Muscle of leg (tissue), 11 donors: Measurements from ENCODE around the gene EFR3B. TPM values are rescaled to one million over a fixed set of nuclear protein-coding genes. Genes with fewer than 3 reads are reported as not detected.
"Not testable (repeated sequence)": the region's sequence is repeated elsewhere in the genome, so short reads cannot be mapped to it uniquely, and the experiment has no call there.

Experiments
- DNase-seq: peaks from one replicate; pipeline ENCODE4 v3.0.0; 2013
- H3K27ac ChIP-seq: one replicate; pipeline ENCODE4 v1.5.1; 2013; ENCODE audit warnings: mild to moderate bottlenecking, low read length, control low read depth
- H3K27me3 ChIP-seq: one replicate; pipeline ENCODE4 v1.6.1; 2013; ENCODE audit warnings: low read length; ENCODE audit not compliant: control insufficient read depth, insufficient read depth
- H3K36me3 ChIP-seq: one replicate; pipeline ENCODE4 v1.6.1; 2013; ENCODE audit warnings: low read length; ENCODE audit not compliant: control insufficient read depth, insufficient read depth
- H3K4me1 ChIP-seq: one replicate; pipeline ENCODE4 v1.6.1; 2013; ENCODE audit warnings: low read length; ENCODE audit not compliant: control insufficient read depth, insufficient read depth
- H3K4me3 ChIP-seq: one replicate; pipeline ENCODE4 v1.5.1; 2013; ENCODE audit warnings: low read length, control low read depth
- H3K9me3 ChIP-seq: replicated peaks from 2 replicates; pipeline ENCODE4 v1.6.1; 2013; ENCODE audit warnings: low read depth, low read length; ENCODE audit not compliant: control insufficient read depth
- WGBS: methylation state at CpG from one replicate; pipeline ENCODE4 v1.1.5; 2013; ENCODE audit warnings: missing lambda C conversion rate; ENCODE audit not compliant: insufficient coverage; 5-methylcytosine and 5-hydroxymethylcytosine counted together
- polyA plus RNA-seq, 8 donors: library from polyadenylated mRNA; unstranded; fragments of 120-200 nt; gene quantifications; one replicate each; pipeline versions ENCODE4 v1.2.1 to v1.2.3, GENCODE V29; 2013; ENCODE audit warnings: inconsistent platforms in 1 of 8, low replicate concordance in 1 of 8; ENCODE audit not compliant: insufficient read length in 8 of 8, insufficient read depth in 1 of 8
- total RNA-seq: library from RNA; stranded (reverse); fragments of 120-200 nt; gene quantifications from one replicate; pipeline ENCODE4 v1.2.4, GENCODE V29; 2013

EFR3B gene
- total and polyA plus RNA-seq, 9 donors = 3.2 to 5.5 (median 4.8) TPM

DNA sequence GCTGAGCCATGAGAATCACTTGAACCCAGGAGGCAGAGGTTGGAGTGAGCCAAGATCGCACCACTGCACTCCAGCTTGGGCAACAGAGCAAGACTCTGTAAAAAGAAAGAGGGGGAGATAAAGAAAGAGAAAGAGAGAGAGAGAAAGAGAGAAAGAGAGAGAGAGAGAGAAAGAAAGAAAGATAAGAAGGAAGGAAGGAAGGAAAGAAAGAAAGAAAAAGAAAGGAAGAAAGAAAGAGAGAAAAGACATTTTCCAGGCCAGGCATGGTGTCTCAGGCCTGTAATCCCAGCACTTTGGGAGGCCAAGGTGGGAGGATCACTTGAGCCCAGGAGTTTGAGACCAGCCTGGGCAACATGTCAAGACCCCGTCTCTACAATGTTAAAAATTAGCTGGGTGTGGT lies 30.5 kb upstream of the EFR3B start:
- DNase-seq, H3K36me3 ChIP-seq, H3K4me1 ChIP-seq, H3K9me3 ChIP-seq, H3K27ac ChIP-seq, H3K4me3 ChIP-seq, H3K27me3 ChIP-seq: not testable (repeated sequence)
- WGBS = 82% methylated on average over 2 of the region's 2 CpGs

DNA sequence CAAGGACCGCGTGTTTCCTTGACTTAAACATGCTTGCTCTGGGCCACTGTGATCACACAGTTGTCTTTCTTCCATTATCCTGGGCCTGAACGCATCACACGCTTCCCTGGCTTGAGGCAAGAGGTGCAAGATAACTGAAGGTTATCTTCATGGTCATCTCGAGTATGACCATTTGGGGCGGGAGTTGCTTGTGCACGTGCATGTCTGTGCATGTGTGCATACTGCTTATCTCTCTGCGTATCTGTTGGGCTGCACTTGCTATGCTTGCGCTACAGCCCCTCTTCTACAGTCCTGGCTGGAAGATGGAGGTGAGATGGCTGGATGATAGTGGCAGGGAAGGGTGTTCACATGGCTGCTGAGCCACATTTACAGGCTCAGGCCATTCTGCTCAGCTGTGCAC lies 27.2 kb upstream of the EFR3B start:
- H3K4me3 ChIP-seq = no peak overlapping the region
- no peaks in the 10 kb centered on the region for H3K27me3 ChIP-seq
- H3K4me1 ChIP-seq = peaks cover 4% of the 10 kb centered on the region
- no peaks in the 10 kb centered on the region for H3K9me3 ChIP-seq
- no peak for DNase-seq
- H3K27ac ChIP-seq = no peak overlapping the region
- 84% methylated on average over 6 of the region's 9 CpGs for WGBS
- H3K36me3 ChIP-seq = no peaks in the 10 kb centered on the region

DNA sequence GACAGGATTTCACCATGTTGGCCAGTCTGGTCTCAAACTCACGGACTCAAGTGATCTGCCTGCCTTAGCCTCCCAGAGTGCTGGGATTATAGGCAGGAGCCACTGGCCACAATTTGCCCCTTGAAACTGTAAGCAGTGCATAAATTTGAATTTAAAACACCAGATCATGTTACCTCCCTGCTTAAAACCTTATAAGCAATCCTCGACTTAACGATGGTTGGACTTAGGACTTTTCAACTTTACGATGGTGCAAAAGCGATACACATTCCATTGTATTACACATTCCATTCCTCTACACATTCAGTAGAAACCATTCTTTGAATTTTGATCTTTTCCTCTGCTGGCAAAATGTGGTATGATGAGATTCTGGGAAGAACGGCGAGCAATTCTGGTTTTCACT lies 23.2 kb upstream of the EFR3B start:
- no peaks in the 10 kb centered on the region for H3K4me1 ChIP-seq
- H3K27ac ChIP-seq = no peak overlapping the region
- no peaks in the 10 kb centered on the region for H3K27me3 ChIP-seq
- no peak overlapping the region for H3K4me3 ChIP-seq
- no peak for DNase-seq
- no peaks in the 10 kb centered on the region for H3K9me3 ChIP-seq
- no peaks in the 10 kb centered on the region for H3K36me3 ChIP-seq
- WGBS = 46% methylated on average over 2 of the region's 7 CpGs

DNA sequence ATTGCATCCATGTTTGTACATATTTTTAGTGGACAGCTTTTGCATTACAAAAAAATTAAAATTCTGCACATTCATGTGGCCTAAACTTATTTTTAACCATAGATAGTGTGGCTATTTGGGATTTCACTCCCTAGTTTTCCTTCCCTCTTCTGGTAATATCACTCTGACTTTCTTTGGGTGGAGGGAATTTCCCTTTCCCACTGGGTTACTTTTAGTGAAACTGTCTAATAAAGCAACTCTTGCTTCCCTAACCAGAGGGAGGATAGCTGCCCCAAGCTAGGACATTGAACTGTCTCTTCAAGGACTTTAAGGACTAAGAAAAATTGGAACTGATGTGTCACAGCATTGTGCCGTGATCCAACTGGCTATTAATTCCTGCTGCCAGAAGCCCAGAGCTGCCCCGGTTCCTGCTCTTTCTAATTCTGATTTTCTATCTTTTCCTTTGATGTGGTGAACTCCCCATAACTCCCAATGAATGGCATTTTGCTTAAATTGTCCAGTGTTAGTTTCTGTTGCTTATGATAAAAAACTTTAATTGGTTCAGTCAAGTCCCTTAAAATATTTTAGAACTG lies 20.0 kb upstream of the EFR3B start:
- 75% methylated on average over 1 of the region's 2 CpGs for WGBS
- H3K4me3 ChIP-seq = no peak overlapping the region

DNA sequence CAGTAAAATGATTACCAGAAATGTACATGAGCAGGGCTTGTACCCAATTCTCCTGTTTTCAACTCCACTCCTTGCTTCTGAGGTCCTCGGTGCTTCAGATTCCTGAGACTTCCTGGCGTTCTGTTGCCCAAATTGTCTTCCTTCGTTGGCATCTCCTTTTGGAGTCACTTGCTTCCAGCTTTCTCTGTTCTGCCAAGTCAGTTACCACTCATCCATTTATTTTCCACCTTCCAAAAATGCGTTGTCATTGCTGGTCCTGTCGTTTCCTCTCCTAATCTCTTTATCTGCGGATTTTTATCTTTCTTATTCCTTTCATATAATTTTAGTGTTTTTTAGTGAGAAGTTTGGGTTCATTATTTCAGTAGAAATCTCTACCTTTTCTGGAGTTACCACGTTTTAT lies 18.5 kb upstream of the EFR3B start:
- Histone ChIP-seq H3K27ac (no peak overlapping the region), H3K36me3 (no peaks in the 10 kb centered on the region), H3K4me1 (no peaks in the 10 kb centered on the region), H3K27me3 (no peaks in the 10 kb centered on the region), H3K4me3 (no peak overlapping the region), H3K9me3 (no peaks in the 10 kb centered on the region)
- no peak for DNase-seq
- 38% methylated on average over 3 of the region's 7 CpGs for WGBS

More for the DNA sequence above, 20.0 kb upstream of the EFR3B start:
- Histone ChIP-seq H3K9me3 (no peaks in the 10 kb centered on the region), H3K27me3 (no peaks in the 10 kb centered on the region), H3K27ac (no peak overlapping the region), H3K36me3 (no peaks in the 10 kb centered on the region), H3K4me1 (no peaks in the 10 kb centered on the region)
- DNase-seq = no peak

DNA sequence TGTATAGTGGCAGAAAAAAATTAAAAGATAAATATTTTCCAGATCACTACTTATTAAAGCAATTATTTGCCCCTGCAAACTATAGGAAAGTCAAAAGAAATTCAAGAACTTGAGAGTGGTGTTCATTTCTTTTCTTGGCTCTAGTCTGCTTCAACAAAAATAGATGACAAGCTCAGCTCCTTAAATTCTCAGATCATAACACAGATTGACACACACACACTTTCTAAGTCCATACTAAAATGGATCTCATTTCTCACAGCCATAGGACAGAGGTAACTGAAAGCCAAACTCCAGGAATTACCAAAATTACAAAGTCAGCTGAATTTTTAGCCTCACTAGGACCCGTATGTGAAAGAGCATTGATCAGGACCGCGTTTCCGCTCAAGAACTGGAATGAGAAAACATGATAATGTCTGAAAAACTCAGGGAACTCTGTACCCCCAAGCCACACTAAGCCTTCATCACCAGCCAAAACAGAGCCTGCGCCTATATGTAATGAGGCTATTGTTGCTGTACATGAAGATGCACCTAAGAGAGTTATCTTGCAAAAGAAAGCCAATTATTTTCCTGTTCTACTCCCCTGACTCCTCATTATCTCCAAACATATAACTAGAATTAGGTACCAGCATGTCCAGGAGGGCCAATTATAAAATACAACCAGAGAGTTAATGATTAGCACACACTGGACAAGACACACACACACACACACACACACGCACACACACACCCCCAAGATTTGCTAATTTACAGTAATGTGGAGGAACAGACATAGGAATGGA lies 16.5 kb upstream of the EFR3B start:
- WGBS = no CpG with 5 or more reads among the region's 6 CpGs
- Histone ChIP-seq H3K36me3 (no peaks in the 10 kb centered on the region), H3K4me3 (no peak overlapping the region), H3K27ac (no peak overlapping the region), H3K9me3 (no peaks in the 10 kb centered on the region), H3K4me1 (no peaks in the 10 kb centered on the region), H3K27me3 (no peaks in the 10 kb centered on the region)
- no peak for DNase-seq

DNA sequence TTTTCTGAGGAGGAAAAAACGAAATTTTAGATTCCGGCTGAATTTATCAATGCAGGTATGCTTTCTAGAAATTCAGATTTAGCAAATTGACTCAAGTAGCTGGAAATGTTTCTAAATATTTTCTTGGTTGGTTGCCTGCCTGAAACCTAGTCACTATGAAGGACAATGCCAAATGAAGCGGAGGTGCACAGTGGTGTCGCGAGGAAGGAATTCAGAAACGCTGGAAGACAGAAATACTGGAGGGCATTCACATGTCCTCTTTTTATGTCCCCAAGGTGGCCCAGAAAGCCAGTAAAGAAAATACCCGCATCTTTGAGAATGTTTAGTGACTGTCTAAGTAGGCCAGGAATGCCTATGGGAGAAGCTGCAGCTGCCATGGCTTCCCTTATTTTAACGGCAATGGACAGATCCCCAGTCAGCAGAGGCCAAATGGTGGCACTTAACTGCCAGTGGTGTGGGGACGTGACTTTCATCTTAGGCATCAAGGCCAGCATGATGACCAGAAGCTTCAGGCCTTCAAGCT lies 15.8 kb upstream of the EFR3B start:
- no peaks in the 10 kb centered on the region for H3K27me3 ChIP-seq
- no peaks in the 10 kb centered on the region for H3K9me3 ChIP-seq
- no peaks in the 10 kb centered on the region for H3K36me3 ChIP-seq
- H3K27ac ChIP-seq = no peak overlapping the region
- DNase-seq = no peak
- H3K4me3 ChIP-seq = no peak overlapping the region
- WGBS = 80% methylated on average over 9 of the region's 9 CpGs
- H3K4me1 ChIP-seq = no peaks in the 10 kb centered on the region

DNA sequence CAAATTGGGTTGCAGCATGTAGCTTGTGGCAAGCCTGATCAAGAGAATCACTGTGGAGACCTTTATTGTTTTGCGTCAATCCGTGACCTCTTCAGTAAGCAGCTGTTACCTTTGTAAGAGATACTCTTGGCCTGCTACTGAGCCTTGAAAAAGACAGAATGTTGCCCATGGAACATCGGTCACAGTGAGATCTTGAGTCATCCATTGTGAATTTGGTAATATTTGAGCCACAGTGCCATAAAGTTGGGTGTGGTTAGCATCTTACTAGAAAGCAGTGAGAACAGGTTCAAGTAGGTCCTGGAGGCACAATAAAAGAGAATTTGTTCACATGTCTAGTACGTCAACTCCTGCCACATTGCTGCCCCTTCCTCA lies 12.7 kb upstream of the EFR3B start:
- 96% methylated on average over 2 of the region's 4 CpGs for WGBS
- Histone ChIP-seq H3K4me3 (no peak overlapping the region), H3K27me3 (no peaks in the 10 kb centered on the region), H3K9me3 (no peaks in the 10 kb centered on the region), H3K27ac (no peak overlapping the region), H3K4me1 (peaks cover 4% of the 10 kb centered on the region), H3K36me3 (no peaks in the 10 kb centered on the region)
- no peak for DNase-seq

DNA sequence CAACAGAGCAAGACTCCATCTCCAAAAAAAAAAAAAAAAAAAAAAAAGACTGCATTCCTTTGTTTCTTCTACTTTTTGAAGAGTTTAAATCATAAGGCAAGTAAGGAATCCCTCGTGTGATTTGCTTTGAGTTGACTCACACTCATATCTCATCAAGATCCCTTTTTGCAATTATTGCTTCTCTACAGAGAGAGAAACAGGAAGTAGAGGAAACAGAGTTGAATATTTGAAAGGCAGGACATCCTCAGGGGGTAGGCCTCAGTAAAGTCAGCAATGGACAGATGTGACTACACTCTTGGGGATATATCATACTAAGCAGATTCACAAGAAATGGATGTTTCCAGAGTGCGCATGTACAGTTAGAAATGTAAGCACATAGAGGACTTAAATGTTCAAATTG lies 11.2 kb upstream of the EFR3B start:
- no CpG with 5 or more reads among the region's 2 CpGs for WGBS
- H3K27me3 ChIP-seq = no peaks in the 10 kb centered on the region
- H3K27ac ChIP-seq = no peak overlapping the region
- peak; percentile 38 for DNase-seq
- H3K4me3 ChIP-seq = no peak overlapping the region
- no peaks in the 10 kb centered on the region for H3K36me3 ChIP-seq
- H3K4me1 ChIP-seq = peaks cover 6% of the 10 kb centered on the region
- H3K9me3 ChIP-seq = no peaks in the 10 kb centered on the region

DNA sequence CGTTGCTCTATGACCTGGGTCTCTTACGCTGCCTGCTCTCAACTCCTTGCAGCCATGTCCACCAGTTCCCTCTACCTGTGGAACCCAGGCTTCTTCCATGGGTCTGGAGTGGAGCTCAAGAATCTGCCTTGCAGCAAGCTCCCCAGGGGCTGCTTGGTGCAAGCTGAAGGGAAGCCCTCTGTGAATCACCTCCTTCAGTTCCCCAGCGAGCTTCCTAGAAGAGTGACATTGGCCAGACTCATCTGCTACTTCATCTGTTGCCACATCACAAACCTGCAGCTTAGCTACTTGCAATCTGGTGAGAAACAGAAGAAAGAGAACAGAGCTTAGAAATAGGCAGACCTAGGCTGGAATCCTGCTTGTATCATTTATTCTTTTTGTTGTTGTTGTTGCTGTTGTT lies 9.8 kb upstream of the EFR3B start:
- Histone ChIP-seq H3K27ac (no peak overlapping the region), H3K9me3 (no peaks in the 10 kb centered on the region), H3K27me3 (no peaks in the 10 kb centered on the region), H3K4me3 (no peak overlapping the region), H3K4me1 (peaks cover 15% of the 10 kb centered on the region), H3K36me3 (no peaks in the 10 kb centered on the region)
- no peak for DNase-seq
- WGBS = 20% methylated on average over 2 of the region's 3 CpGs
